A549 (cell line): ENCODE data around the gene CFAP46.

ENCODE experiments used
- CBX2 ChIP-seq: fragments of 200-600 bp; sonication (generic); IDR thresholded peaks from 2 replicates; pipeline ENCODE4 v1.6.1; 2016; ENCODE audit warnings: low read depth, mild to moderate bottlenecking, borderline replicate concordance
- CEBPB ChIP-seq, 2 experiments: fragments of >200 bp in 1 of 2; sonication (Bioruptor Twin) in 1 of 2; formaldehyde crosslinking in 1 of 2; IDR thresholded peaks; 2 replicates each; pipeline ENCODE4 v1.6.1; 2012 to 2016
- CHD2 ChIP-seq: fragments of 150-350 bp; IDR thresholded peaks from 2 replicates; pipeline ENCODE4 v1.6.1; 2014; ENCODE audit warnings: low read length; ENCODE audit not compliant: partially characterized antibody
- EP300 ChIP-seq, 2 experiments: fragments of >200 bp; sonication (Bioruptor Twin); formaldehyde crosslinking; IDR thresholded peaks; 2 replicates in 1 of 2; 3 replicates in 1 of 2; pipeline ENCODE4 v1.6.1; 2016 to 2017
- PHF8 ChIP-seq: fragments of 200-600 bp; sonication (generic); IDR thresholded peaks from 2 replicates; pipeline ENCODE4 v1.6.1; 2016; ENCODE audit warnings: low read depth, mild to moderate bottlenecking, antibody characterized with exemption, moderate library complexity, borderline replicate concordance
- POLR2A ChIP-seq: IDR thresholded peaks from 2 replicates; pipeline ENCODE4 v1.6.1; 2012; ENCODE audit warnings: mild to moderate bottlenecking, low read length
- RFX5 ChIP-seq: fragments of 450-650 bp; IDR thresholded peaks from 2 replicates; pipeline ENCODE4 v1.7.1; 2014; ENCODE audit warnings: antibody characterized with exemption, mild to moderate bottlenecking, moderate library complexity
- TF ChIP-seq, protein P1 (sequence below): fragments of 250-450 bp; sonication (Bioruptor Pico); IDR thresholded peaks from 2 replicates; pipeline ENCODE4 v1.5.0; 2021; ENCODE audit warnings: mild to moderate bottlenecking, moderate library complexity, borderline replicate concordance
- TF ChIP-seq, protein P2 (sequence below): fragments of >200 bp; sonication (Bioruptor Twin); formaldehyde crosslinking; IDR thresholded peaks from 3 replicates; pipeline ENCODE4 v1.5.1; 2016

DNA sequence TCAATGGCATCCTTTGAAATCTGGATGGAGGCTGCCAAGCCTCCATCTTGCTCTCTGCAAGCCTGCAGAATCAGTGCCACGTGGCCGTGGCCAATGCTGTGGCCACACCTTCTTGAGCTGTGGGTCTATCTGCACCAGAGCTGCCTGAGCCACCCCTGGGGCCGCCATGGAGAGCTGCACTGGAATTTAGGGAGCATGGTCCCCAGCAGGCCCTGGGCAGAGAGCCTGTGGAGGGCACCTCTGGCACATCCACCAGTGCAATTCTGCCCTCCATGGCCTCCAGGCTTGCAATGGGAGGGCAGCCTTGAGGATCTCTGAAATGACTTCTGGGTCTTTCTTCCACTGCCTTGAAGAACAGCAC lies 100.8 kb downstream of the CFAP46 start:
- TF ChIP-seq CEBPB (IDR thresholded peaks at IDR 0.05) = no peak
- TF ChIP-seq EP300 (IDR thresholded peaks at IDR 0.05) = no peak
- TF ChIP-seq, protein P1, sequence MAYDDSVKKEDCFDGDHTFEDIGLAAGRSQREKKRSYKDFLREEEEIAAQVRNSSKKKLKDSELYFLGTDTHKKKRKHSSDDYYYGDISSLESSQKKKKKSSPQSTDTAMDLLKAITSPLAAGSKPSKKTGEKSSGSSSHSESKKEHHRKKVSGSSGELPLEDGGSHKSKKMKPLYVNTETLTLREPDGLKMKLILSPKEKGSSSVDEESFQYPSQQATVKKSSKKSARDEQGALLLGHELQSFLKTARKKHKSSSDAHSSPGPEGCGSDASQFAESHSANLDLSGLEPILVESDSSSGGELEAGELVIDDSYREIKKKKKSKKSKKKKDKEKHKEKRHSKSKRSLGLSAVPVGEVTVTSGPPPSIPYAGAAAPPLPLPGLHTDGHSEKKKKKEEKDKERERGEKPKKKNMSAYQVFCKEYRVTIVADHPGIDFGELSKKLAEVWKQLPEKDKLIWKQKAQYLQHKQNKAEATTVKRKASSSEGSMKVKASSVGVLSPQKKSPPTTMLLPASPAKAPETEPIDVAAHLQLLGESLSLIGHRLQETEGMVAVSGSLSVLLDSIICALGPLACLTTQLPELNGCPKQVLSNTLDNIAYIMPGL = no peak
- TF ChIP-seq POLR2A = no peak
- TF ChIP-seq, protein P2, sequence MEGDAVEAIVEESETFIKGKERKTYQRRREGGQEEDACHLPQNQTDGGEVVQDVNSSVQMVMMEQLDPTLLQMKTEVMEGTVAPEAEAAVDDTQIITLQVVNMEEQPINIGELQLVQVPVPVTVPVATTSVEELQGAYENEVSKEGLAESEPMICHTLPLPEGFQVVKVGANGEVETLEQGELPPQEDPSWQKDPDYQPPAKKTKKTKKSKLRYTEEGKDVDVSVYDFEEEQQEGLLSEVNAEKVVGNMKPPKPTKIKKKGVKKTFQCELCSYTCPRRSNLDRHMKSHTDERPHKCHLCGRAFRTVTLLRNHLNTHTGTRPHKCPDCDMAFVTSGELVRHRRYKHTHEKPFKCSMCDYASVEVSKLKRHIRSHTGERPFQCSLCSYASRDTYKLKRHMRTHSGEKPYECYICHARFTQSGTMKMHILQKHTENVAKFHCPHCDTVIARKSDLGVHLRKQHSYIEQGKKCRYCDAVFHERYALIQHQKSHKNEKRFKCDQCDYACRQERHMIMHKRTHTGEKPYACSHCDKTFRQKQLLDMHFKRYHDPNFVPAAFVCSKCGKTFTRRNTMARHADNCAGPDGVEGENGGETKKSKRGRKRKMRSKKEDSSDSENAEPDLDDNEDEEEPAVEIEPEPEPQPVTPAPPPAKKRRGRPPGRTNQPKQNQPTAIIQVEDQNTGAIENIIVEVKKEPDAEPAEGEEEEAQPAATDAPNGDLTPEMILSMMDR = no peak
- no peak for TF ChIP-seq PHF8
- TF ChIP-seq CHD2 = no peak
- no peak for TF ChIP-seq RFX5
- TF ChIP-seq CBX2 = no peak
